ENCODE data around the gene IRAK1.

DNA sequence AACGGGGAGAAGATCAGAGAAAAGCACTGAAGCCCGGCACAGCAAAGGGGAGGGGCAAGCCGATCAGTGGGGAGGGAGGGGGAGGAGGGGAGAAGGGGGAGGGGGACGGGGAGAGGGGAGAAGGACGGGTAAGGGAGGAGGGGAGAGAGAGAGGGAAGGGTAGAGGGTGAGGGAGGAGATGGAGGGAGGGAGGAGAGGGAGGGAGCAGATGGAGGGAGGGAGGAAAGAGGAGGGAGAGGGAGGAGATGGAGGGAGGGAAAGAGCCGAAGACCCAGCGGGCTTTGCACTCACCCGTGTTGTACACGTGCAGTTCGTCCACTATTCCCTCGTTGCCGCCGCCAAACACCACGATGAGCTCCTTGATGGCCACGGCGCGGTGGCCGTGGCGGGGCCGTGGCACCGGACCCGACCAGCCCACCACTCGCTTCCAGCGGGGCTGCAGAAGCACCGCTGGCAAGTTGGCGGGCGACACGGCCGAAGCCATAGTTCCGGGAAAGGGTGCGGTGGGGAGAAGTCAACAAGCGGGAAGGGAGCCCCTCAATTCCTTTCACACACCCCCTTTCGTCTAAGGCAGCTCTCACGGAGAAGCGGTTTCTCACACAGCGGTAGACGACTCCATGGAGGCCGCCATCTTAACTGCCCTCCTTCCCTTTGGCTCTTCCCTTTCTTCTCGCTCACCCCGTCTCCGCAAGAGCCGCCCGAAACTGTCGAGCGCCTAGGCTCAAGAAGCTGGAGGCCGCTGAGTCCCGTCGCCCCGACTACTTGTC, 49.2 kb downstream of the IRAK1 start:
- peak; percentile 67 for TF ChIP-seq YY1 (IDR thresholded peaks at IDR 0.05; ENCODE audit: insufficient read depth, insufficient read length)
- no peak for TF ChIP-seq ZNF274 (IDR thresholded peaks at IDR 0.05; ENCODE audit: low read depth, low read length)
- TF ChIP-seq SUZ12 (IDR thresholded peaks at IDR 0.05; ENCODE audit: extremely low read depth, insufficient read depth, insufficient read length): no peak
